ENCODE results near the gene PPP1R3G.

- TF ChIP-seq TCF7L2 (IDR thresholded peaks at IDR 0.05; ENCODE audit: low read depth, low read length): no peak
- TF ChIP-seq CTCF (IDR thresholded peaks at IDR 0.05): no peak
- TF ChIP-seq REST (IDR thresholded peaks at IDR 0.05; ENCODE audit: insufficient read depth in 1 of 2, low read depth in 2 of 2, low read length in 1 of 2): no peak
- TF ChIP-seq POLR2AphosphoS5 (IDR thresholded peaks at IDR 0.05; ENCODE audit: low read depth, low read length): no peak
Measured at GRCh38 chr6:5130135-5130866, 45.2 kb downstream of the PPP1R3G start.
